ENCODE data around the gene KDM6A. TPM values are rescaled to one million over a fixed set of nuclear protein-coding genes. Genes with fewer than 3 reads are reported as not detected.
A peak's percentile ranks its signal among the peaks of the same experiment; 100 is the strongest.
"Not testable (repeated sequence)": the region's sequence is repeated elsewhere in the genome, so short reads cannot be mapped to it uniquely, and the experiment has no call there.

The KDM6A gene
- total and polyA plus RNA-seq, 7 donors: 3.6 to 21.3 (median 13.2) TPM

GRCh38 chrX:44945736-44946135, 72.7 kb downstream of the KDM6A start:
- no peaks in the 10 kb centered on the region for H3K27me3 ChIP-seq (ENCODE audit: insufficient read depth in 3 of 3, low read length in 2 of 3)
- 83 to 85% (median 85%) methylated on average over 4 of the region's 4 CpGs for WGBS, 3 donors
- no peak overlapping the region for H3K27ac ChIP-seq
- DNase-seq (no peak), ATAC-seq (peak in 3 of 4 donors; percentile 59 to 66 (median 61))
- peak; percentile 37 for TF ChIP-seq CTCF (IDR thresholded peaks at IDR 0.05)
- H3K4me3 ChIP-seq: no peak overlapping the region
- intact Hi-C loops (cut with DNase I): no loop called here
- peaks cover 30% of the 10 kb centered on the region for H3K4me1 ChIP-seq
- H3K36me3 ChIP-seq (ENCODE audit: insufficient read depth in 1 of 2, low read depth in 1 of 2): no peaks in the 10 kb centered on the region
- peaks cover 13% of the 10 kb centered on the region for H3K9me3 ChIP-seq

GRCh38 chrX:44946771-44947170, 73.8 kb downstream of the KDM6A start:
- H3K27me3 ChIP-seq (ENCODE audit: insufficient read depth in 3 of 3, low read length in 2 of 3): no peaks in the 10 kb centered on the region
- H3K4me3 ChIP-seq: no peak overlapping the region
- ATAC-seq: no peak
- no peak for TF ChIP-seq CTCF (IDR thresholded peaks at IDR 0.05)
- peaks cover 24% of the 10 kb centered on the region for H3K4me1 ChIP-seq
- intact Hi-C loops (cut with DNase I): no loop called here
- no peaks in the 10 kb centered on the region for H3K36me3 ChIP-seq (ENCODE audit: insufficient read depth in 1 of 2, low read depth in 1 of 2)
- no peak for DNase-seq
- no peak overlapping the region for H3K27ac ChIP-seq
- peaks cover 13% of the 10 kb centered on the region for H3K9me3 ChIP-seq
- 95 to 99% (median 97%) methylated on average over 4 of the region's 4 CpGs for WGBS, 3 donors

GRCh38 chrX:44947995-44948394, 75.0 kb downstream of the KDM6A start:
- H3K27ac ChIP-seq: no peak overlapping the region
- H3K4me1 ChIP-seq: peaks cover 33% of the 10 kb centered on the region
- TF ChIP-seq CTCF (IDR thresholded peaks at IDR 0.05): no peak
- H3K9me3 ChIP-seq: peaks cover 13% of the 10 kb centered on the region
- 94 to 96% (median 95%) methylated on average over 4 of the region's 4 CpGs for WGBS, 3 donors
- DNase-seq: no peak
- H3K27me3 ChIP-seq (ENCODE audit: insufficient read depth in 3 of 3, low read length in 2 of 3): no peaks in the 10 kb centered on the region
- H3K36me3 ChIP-seq (ENCODE audit: insufficient read depth in 1 of 2, low read depth in 1 of 2): no peaks in the 10 kb centered on the region
- H3K4me3 ChIP-seq: no peak overlapping the region
- intact Hi-C loops (cut with DNase I): no loop called here
- peak in 1 of 4 donors; percentile 5 for ATAC-seq

- Histone ChIP-seq H3K4me1 (peaks cover 35% of the 10 kb centered on the region), H3K27me3 (ENCODE audit: insufficient read depth in 3 of 3, low read length in 2 of 3) (no peaks in the 10 kb centered on the region), H3K9me3 (peaks cover 13% of the 10 kb centered on the region), H3K27ac (no peak overlapping the region), H3K36me3 (ENCODE audit: insufficient read depth in 1 of 2, low read depth in 1 of 2) (no peaks in the 10 kb centered on the region), H3K4me3 (no peak overlapping the region)
- DNase-seq (no peak), ATAC-seq (peak in 1 of 4 donors; percentile 30)
- TF ChIP-seq CTCF (IDR thresholded peaks at IDR 0.05): no peak
- intact Hi-C loops (cut with DNase I): no loop called here
- 91 to 97% (median 93%) methylated on average over 2 of the region's 2 CpGs for WGBS, 3 donors
Observed at GRCh38 chrX:44948406-44948805, 75.4 kb downstream of the KDM6A start.

- Histone ChIP-seq H3K4me1 (peaks cover 42% of the 10 kb centered on the region), H3K4me3 (no peak overlapping the region), H3K36me3 (ENCODE audit: insufficient read depth in 1 of 2, low read depth in 1 of 2) (no peaks in the 10 kb centered on the region), H3K9me3 (peaks cover 11% of the 10 kb centered on the region), H3K27me3 (ENCODE audit: insufficient read depth in 3 of 3, low read length in 2 of 3) (no peaks in the 10 kb centered on the region), H3K27ac (no peak overlapping the region)
- DNase-seq: no peak
- ATAC-seq: no peak
- TF ChIP-seq CTCF (IDR thresholded peaks at IDR 0.05): no peak
- 80 to 91% (median 81%) methylated on average over 8 of the region's 8 CpGs for WGBS, 3 donors
- intact Hi-C loops (cut with DNase I): no loop called here
Observed at GRCh38 chrX:44949125-44949524, 76.1 kb downstream of the KDM6A start.

GRCh38 chrX:44950471-44951366, 77.7 kb downstream of the KDM6A start:
- ATAC-seq; H3K9me3 ChIP-seq; DNase-seq; H3K27ac ChIP-seq; H3K36me3 ChIP-seq (ENCODE audit: insufficient read depth in 1 of 2, low read depth in 1 of 2); H3K27me3 ChIP-seq (ENCODE audit: insufficient read depth in 3 of 3, low read length in 2 of 3); H3K4me3 ChIP-seq; intact Hi-C loops (cut with DNase I): not testable (repeated sequence)
- 45 to 61% (median 54%) methylated on average over 9 of the region's 9 CpGs for WGBS, 3 donors
- H3K4me1 ChIP-seq: peaks cover 54% of the 10 kb centered on the region

Data from psoas muscle (tissue), 8 donors.